K562 (cell line): Measurements from ENCODE around the gene PTPN7. TPM values are rescaled to one million over a fixed set of nuclear protein-coding genes. Genes with fewer than 3 reads are reported as not detected.

ENCODE experiments used
- CBFA2T3 ChIP-seq: fragments of 450-650 bp; IDR thresholded peaks from 2 replicates; pipeline ENCODE4 v1.6.1; 2017
- ETS1 ChIP-seq: conservative IDR thresholded peaks from 2 replicates; pipeline ENCODE4 v1.6.1; 2011; ENCODE audit warnings: low read depth, mild to moderate bottlenecking, low read length; ENCODE audit not compliant: control insufficient read depth
- GTF2A2 ChIP-seq: IDR thresholded peaks from 2 replicates; pipeline ENCODE4 v1.6.1; 2016; ENCODE audit warnings: mild to moderate bottlenecking, missing genetic modification characterization, missing compliant biosample characterization
- HCFC1 ChIP-seq: IDR thresholded peaks from 2 replicates; pipeline ENCODE4 v1.6.1; 2012; ENCODE audit warnings: low read depth, low read length, improper control_type of control experiment
- HEY1 ChIP-seq: fragments of 250-450 bp; sonication (Bioruptor Pico); IDR thresholded peaks from 2 replicates; pipeline ENCODE4 v1.5.0; 2020; ENCODE audit warnings: mild to moderate bottlenecking, moderate library complexity, borderline replicate concordance
- HMG20A ChIP-seq: fragments of 450-650 bp; formaldehyde crosslinking; conservative IDR thresholded peaks from 2 replicates; pipeline ENCODE4 v1.4.0; 2020; ENCODE audit warnings: mild to moderate bottlenecking, mixed read lengths
- HMGXB4 ChIP-seq: sonication (generic); formaldehyde crosslinking; IDR thresholded peaks from 2 replicates; pipeline ENCODE4 v1.8.1; 2023; ENCODE audit warnings: mild to moderate bottlenecking, missing genetic modification reagents
- KAT8 ChIP-seq: fragments of 450-650 bp; IDR thresholded peaks from 2 replicates; pipeline ENCODE4 v1.6.1; 2016; ENCODE audit warnings: low read depth, mild to moderate bottlenecking
- MBD1 ChIP-seq: fragments of 250-450 bp; sonication (Bioruptor Pico); IDR thresholded peaks from 2 replicates; pipeline ENCODE4 v1.8.0; 2022; ENCODE audit warnings: inconsistent platforms
- NKRF ChIP-seq: fragments of 450-650 bp; IDR thresholded peaks from 2 replicates; pipeline ENCODE4 v1.6.1; 2016; ENCODE audit warnings: borderline replicate concordance
- PCBP1 ChIP-seq: fragments of 200-400 bp; formaldehyde crosslinking; IDR thresholded peaks from 2 replicates; pipeline ENCODE4 v1.6.1; 2018; ENCODE audit warnings: mild to moderate bottlenecking, low read depth, low read length; ENCODE audit not compliant: poor library complexity, severe bottlenecking
- PKNOX1 ChIP-seq: fragments of 450-650 bp; IDR thresholded peaks from 2 replicates; pipeline ENCODE4 v1.6.1; 2016
- SMARCA4 ChIP-seq: fragments of 450-650 bp; IDR thresholded peaks from 2 replicates; pipeline ENCODE4 v1.6.1; 2016
- THRB ChIP-seq: fragments of 450-650 bp; formaldehyde crosslinking; conservative IDR thresholded peaks from 2 replicates; pipeline ENCODE4 v1.4.0; 2022; ENCODE audit warnings: mild to moderate bottlenecking, missing genetic modification characterization
- ZBTB17 ChIP-seq: fragments of 450-650 bp; formaldehyde crosslinking; IDR thresholded peaks from 2 replicates; pipeline ENCODE4 v1.4.0; 2020; ENCODE audit warnings: mild to moderate bottlenecking
- ZNF140 ChIP-seq: fragments of 250-450 bp; sonication (Bioruptor Pico); IDR thresholded peaks from 2 replicates; pipeline ENCODE4 v1.8.0; 2021; ENCODE audit warnings: moderate library complexity, mild to moderate bottlenecking, inconsistent platforms
- ZNF197 ChIP-seq: fragments of 200-800 bp; sonication (Bioruptor generic); IDR thresholded peaks from 2 replicates; pipeline ENCODE4 v1.6.1; 2016; ENCODE audit warnings: low read depth, missing genetic modification characterization, missing compliant biosample characterization
- ZNF41 ChIP-seq: fragments of 250-450 bp; sonication (Bioruptor Pico); conservative IDR thresholded peaks from 2 replicates; pipeline ENCODE4 v1.4.0; 2020; ENCODE audit warnings: mild to moderate bottlenecking
- ZNF551 ChIP-seq: fragments of 250-450 bp; sonication (Bioruptor Pico); IDR thresholded peaks from 2 replicates; pipeline ENCODE4 v1.5.0; 2021; ENCODE audit warnings: mild to moderate bottlenecking, moderate library complexity
- ZNF780A ChIP-seq: fragments of 250-450 bp; sonication (Bioruptor Pico); IDR thresholded peaks from 2 replicates; pipeline ENCODE4 v1.5.0; 2021; ENCODE audit warnings: mild to moderate bottlenecking
- polyA plus RNA-seq, 8 experiments: library from polyadenylated mRNA; depleted of rRNA in 4 of 8; stranded (reverse) in 5 of 8; unstranded in 3 of 8; fragments of >200 nt; fragmentation: Nextera tagmentation in 2 of 8; fragmentation: Illumina TruSeq in 1 of 8; extraction: Ambion mirVana in 2 of 8; extraction: Trizol in 1 of 8; gene quantifications; 2 replicates each; pipeline versions ENCODE4 v1.2.1 to v1.2.3, GENCODE V29; 2011 to 2014; ENCODE audit warnings: inconsistent platforms in 1 of 8, missing spikeins in 1 of 8
- total RNA-seq, 7 experiments: library from RNA; depleted of rRNA in 6 of 7; stranded (reverse); fragments of >200 nt in 6 of 7; fragmentation: Illumina TruSeq in 2 of 7; extraction: Trizol in 2 of 7; gene quantifications; 2 replicates each; pipeline versions ENCODE4 v1.2.1 to v1.2.3, GENCODE V29; 2011 to 2021; ENCODE audit warnings: low replicate concordance in 1 of 7

The PTPN7 gene
- total and polyA plus RNA-seq, 9 of the 15 experiments (the other 6 are each of a cell fraction or from before 2014, with no cell fraction given) = 18.7 to 144 (median 120) TPM

GRCh38 chr1:202158810-202159533 lies 1.4 kb downstream of the PTPN7 start (continued):
- TF ChIP-seq ZNF780A (no peak), ZNF197 (no peak), THRB (CRISPR knock-in tag) (no peak), ETS1 (no peak), GTF2A2 (tag) (no peak), HMGXB4 (CRISPR knock-in tag) (no peak), HCFC1 (peak; percentile 62), ZBTB17 (CRISPR knock-in tag) (0 out of 2 replicates have a peak, but pooled peaks have one; percentile 18), MBD1 (no peak), HMG20A (no peak), ZNF140 (CRISPR knock-in tag) (no peak), HEY1 (no peak), PKNOX1 (no peak), ZNF41 (CRISPR knock-in tag) (no peak), NKRF (no peak), KAT8 (no peak), ZNF551 (CRISPR knock-in tag) (no peak), PCBP1 (no peak), SMARCA4 (peak; percentile 69; the same call in 1 of the 2 replicates), CBFA2T3 (peak; percentile 22)
